ENCODE results near the gene TFPI.

DNA sequence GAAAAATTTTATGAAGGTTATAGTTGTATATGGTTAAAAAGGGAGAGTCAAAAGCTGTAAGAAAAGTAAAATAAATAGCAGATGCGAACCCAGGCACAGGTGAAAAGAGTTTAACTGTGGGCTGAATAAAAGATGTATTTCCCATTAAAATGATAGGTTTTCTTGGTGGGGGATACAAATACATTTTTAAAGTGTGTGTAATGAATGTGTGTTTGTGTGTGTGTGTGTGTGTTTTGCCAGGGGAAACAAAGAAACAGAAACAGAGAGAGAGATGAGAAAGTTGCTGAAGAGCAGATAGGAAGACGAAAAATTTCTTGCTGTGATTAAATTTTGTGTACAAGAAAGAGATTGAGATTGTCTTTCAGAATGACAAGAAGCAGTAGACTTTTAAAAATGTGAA is 12.1 kb downstream of the TFPI start:
- no peak for TF ChIP-seq CTCF (conservative IDR thresholded peaks at IDR 0.05; ENCODE audit: low read depth, low read length)
- no peak for TF ChIP-seq EZH2 (IDR thresholded peaks at IDR 0.05; ENCODE audit: low read length, unreplicated experiment)

All from PC-3 (cell line).